K562 (cell line): ENCODE measurements around the gene PRND. TPM values are rescaled to one million over a fixed set of nuclear protein-coding genes. Genes with fewer than 3 reads are reported as not detected.

Experiments used
- ATF3 ChIP-seq, 2 experiments: fragments of 450-650 bp in 1 of 2; sonication (generic) in 1 of 2; formaldehyde crosslinking in 1 of 2; IDR thresholded peaks in 1 of 2; conservative IDR thresholded peaks in 1 of 2; 2 replicates each; pipeline versions ENCODE4 v1.6.1 to v1.8.1; 2016 to 2023; ENCODE audit warnings: mild to moderate bottlenecking in 2 of 2, moderate library complexity in 2 of 2, inconsistent platforms in 1 of 2, missing genetic modification reagents in 1 of 2
- ATF6 ChIP-seq: sonication (generic); formaldehyde crosslinking; IDR thresholded peaks from 2 replicates; pipeline ENCODE4 v1.4.0; 2020; ENCODE audit warnings: mild to moderate bottlenecking, missing genetic modification reagents
- ERF ChIP-seq: fragments of 450-650 bp; formaldehyde crosslinking; IDR thresholded peaks from 2 replicates; pipeline ENCODE4 v1.4.0; 2020; ENCODE audit warnings: mild to moderate bottlenecking, mixed read lengths
- HDAC3 ChIP-seq: fragments of 450-650 bp; IDR thresholded peaks from 2 replicates; pipeline ENCODE4 v1.6.1; 2018; ENCODE audit warnings: borderline replicate concordance, mild to moderate bottlenecking, moderate library complexity; ENCODE audit not compliant: partially characterized antibody
- MYNN ChIP-seq, 2 experiments: sonication (generic); formaldehyde crosslinking in 1 of 2; IDR thresholded peaks; 2 replicates each; pipeline versions ENCODE4 v1.5.0 to v1.6.1; 2016 to 2020; ENCODE audit warnings: antibody characterized with exemption in 1 of 2, missing genetic modification reagents in 1 of 2
- NCOA1 ChIP-seq: fragments of 450-650 bp; IDR thresholded peaks from 2 replicates; pipeline ENCODE4 v1.6.1; 2016; ENCODE audit warnings: low read depth
- NFE2L1 ChIP-seq: fragments of 450-650 bp; IDR thresholded peaks from 2 replicates; pipeline ENCODE4 v1.6.1; 2016; ENCODE audit warnings: missing genetic modification characterization, low read depth, mild to moderate bottlenecking, missing compliant biosample characterization, moderate library complexity, borderline replicate concordance
- NR3C1 ChIP-seq: sonication (generic); formaldehyde crosslinking; IDR thresholded peaks from 2 replicates; pipeline ENCODE4 v1.8.1; 2022; ENCODE audit warnings: missing genetic modification reagents
- RNF2 ChIP-seq: sonication (generic); IDR thresholded peaks from 2 replicates; pipeline ENCODE4 v1.6.1; 2016
- SIN3B ChIP-seq: fragments of 450-650 bp; IDR thresholded peaks from 2 replicates; pipeline ENCODE4 v1.6.1; 2017; ENCODE audit warnings: low read depth, mild to moderate bottlenecking, moderate library complexity
- SMAD2 ChIP-seq: fragments of 150-350 bp; IDR thresholded peaks from 2 replicates; pipeline ENCODE4 v1.6.1; 2014; ENCODE audit warnings: low read depth, mild to moderate bottlenecking, low read length
- ZBTB1 ChIP-seq: sonication (generic); formaldehyde crosslinking; IDR thresholded peaks from 2 replicates; pipeline ENCODE4 v1.8.1; 2023; ENCODE audit warnings: missing genetic modification reagents, low read depth, mild to moderate bottlenecking, borderline replicate concordance
- ZKSCAN8 ChIP-seq: fragments of 200-800 bp; sonication (Bioruptor generic); IDR thresholded peaks from 2 replicates; pipeline ENCODE4 v1.6.1; 2016; ENCODE audit warnings: missing genetic modification characterization, missing compliant biosample characterization
- polyA plus RNA-seq, 8 experiments: library from polyadenylated mRNA; depleted of rRNA in 4 of 8; stranded (reverse) in 5 of 8; unstranded in 3 of 8; fragments of >200 nt; fragmentation: Nextera tagmentation in 2 of 8; fragmentation: Illumina TruSeq in 1 of 8; extraction: Ambion mirVana in 2 of 8; extraction: Trizol in 1 of 8; gene quantifications; 2 replicates each; pipeline versions ENCODE4 v1.2.1 to v1.2.3, GENCODE V29; 2011 to 2014; ENCODE audit warnings: inconsistent platforms in 1 of 8, missing spikeins in 1 of 8
- total RNA-seq, 7 experiments: library from RNA; depleted of rRNA in 6 of 7; stranded (reverse); fragments of >200 nt in 6 of 7; fragmentation: Illumina TruSeq in 2 of 7; extraction: Trizol in 2 of 7; gene quantifications; 2 replicates each; pipeline versions ENCODE4 v1.2.1 to v1.2.3, GENCODE V29; 2011 to 2021; ENCODE audit warnings: low replicate concordance in 1 of 7
- TF ChIP-seq, protein P1 (sequence below): sonication (generic); formaldehyde crosslinking; IDR thresholded peaks from 2 replicates; pipeline ENCODE4 v1.8.1; 2022; ENCODE audit warnings: missing genetic modification reagents
- TF ChIP-seq, protein P2 (sequence below), 2 experiments: fragments of 450-650 bp; conservative IDR thresholded peaks; 2 replicates each; pipeline ENCODE4 v1.6.1; 2017; ENCODE audit warnings: mild to moderate bottlenecking in 2 of 2, moderate library complexity in 2 of 2
- TF ChIP-seq, protein P3 (sequence below): fragments of 200-800 bp; sonication (Bioruptor generic); IDR thresholded peaks from 2 replicates; pipeline ENCODE4 v1.6.1; 2016; ENCODE audit warnings: missing genetic modification characterization, missing compliant biosample characterization

PRND gene
- total and polyA plus RNA-seq, 9 of the 15 experiments (the other 6 are each of a cell fraction or from before 2014, with no cell fraction given): not detected

DNA sequence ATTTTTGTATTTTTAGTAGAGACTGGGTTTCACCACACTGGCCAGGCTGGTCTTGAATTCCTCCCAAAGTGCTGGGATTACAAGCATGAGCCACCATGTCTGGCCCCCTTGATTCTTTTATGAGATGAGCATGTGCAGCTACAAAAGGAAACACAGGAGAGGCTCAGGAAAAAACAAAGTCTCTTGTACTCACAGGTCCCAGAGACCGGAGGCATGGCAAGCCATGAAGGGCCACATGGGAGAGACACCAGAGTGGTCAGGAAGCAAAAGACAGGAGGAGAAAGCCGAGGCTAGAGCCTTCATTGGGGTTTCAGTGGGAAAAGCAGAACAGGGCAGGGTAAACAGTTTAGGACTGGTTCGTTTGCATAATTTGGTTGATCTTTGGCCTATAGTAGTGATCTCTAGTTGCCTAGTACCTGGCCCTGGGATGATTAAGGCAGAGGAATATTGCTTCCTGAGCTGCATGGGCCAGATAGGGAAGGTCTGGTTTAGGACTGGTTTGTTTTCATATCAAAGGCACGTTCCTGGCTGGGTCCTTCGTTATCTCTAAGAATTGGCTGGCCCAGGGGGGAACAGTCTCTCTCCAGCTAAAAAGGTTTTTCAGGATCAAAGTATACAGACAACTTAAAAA is 48.2 kb upstream of the PRND start (continued):
- TF ChIP-seq ATF6 (no peak), RNF2 (0 out of 2 replicates have a peak, but pooled peaks have one; percentile 64), ATF3 (IDR thresholded peaks at IDR 0.05) (no peak), ATF3 (CRISPR knock-in tag; conservative IDR thresholded peaks at IDR 0.05) (no peak), HDAC3 (peak; percentile 80), MYNN (IDR thresholded peaks at IDR 0.05) (no peak), MYNN (CRISPR knock-in tag; IDR thresholded peaks at IDR 0.05) (no peak), SMAD2 (no peak), ZBTB1 (CRISPR knock-in tag) (no peak), NCOA1 (peak; percentile 42; the same call in 1 of the 2 replicates), NFE2L1 (tag) (no peak), ERF (CRISPR knock-in tag) (no peak), SIN3B (no peak), NR3C1 (CRISPR knock-in tag) (no peak), ZKSCAN8 (CRISPR knock-in tag) (no peak)
- TF ChIP-seq, protein P1, sequence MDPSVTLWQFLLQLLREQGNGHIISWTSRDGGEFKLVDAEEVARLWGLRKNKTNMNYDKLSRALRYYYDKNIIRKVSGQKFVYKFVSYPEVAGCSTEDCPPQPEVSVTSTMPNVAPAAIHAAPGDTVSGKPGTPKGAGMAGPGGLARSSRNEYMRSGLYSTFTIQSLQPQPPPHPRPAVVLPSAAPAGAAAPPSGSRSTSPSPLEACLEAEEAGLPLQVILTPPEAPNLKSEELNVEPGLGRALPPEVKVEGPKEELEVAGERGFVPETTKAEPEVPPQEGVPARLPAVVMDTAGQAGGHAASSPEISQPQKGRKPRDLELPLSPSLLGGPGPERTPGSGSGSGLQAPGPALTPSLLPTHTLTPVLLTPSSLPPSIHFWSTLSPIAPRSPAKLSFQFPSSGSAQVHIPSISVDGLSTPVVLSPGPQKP (CRISPR knock-in tag): no peak
- TF ChIP-seq, protein P2, sequence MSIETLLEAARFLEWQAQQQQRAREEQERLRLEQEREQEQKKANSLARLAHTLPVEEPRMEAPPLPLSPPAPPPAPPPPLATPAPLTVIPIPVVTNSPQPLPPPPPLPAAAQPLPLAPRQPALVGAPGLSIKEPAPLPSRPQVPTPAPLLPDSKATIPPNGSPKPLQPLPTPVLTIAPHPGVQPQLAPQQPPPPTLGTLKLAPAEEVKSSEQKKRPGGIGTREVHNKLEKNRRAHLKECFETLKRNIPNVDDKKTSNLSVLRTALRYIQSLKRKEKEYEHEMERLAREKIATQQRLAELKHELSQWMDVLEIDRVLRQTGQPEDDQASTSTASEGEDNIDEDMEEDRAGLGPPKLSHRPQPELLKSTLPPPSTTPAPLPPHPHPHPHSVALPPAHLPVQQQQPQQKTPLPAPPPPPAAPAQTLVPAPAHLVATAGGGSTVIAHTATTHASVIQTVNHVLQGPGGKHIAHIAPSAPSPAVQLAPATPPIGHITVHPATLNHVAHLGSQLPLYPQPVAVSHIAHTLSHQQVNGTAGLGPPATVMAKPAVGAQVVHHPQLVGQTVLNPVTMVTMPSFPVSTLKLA (conservative IDR thresholded peaks at IDR 0.05): peak; percentile 40 to 59; a peak in 3 of 4 replicates
- TF ChIP-seq, protein P3, sequence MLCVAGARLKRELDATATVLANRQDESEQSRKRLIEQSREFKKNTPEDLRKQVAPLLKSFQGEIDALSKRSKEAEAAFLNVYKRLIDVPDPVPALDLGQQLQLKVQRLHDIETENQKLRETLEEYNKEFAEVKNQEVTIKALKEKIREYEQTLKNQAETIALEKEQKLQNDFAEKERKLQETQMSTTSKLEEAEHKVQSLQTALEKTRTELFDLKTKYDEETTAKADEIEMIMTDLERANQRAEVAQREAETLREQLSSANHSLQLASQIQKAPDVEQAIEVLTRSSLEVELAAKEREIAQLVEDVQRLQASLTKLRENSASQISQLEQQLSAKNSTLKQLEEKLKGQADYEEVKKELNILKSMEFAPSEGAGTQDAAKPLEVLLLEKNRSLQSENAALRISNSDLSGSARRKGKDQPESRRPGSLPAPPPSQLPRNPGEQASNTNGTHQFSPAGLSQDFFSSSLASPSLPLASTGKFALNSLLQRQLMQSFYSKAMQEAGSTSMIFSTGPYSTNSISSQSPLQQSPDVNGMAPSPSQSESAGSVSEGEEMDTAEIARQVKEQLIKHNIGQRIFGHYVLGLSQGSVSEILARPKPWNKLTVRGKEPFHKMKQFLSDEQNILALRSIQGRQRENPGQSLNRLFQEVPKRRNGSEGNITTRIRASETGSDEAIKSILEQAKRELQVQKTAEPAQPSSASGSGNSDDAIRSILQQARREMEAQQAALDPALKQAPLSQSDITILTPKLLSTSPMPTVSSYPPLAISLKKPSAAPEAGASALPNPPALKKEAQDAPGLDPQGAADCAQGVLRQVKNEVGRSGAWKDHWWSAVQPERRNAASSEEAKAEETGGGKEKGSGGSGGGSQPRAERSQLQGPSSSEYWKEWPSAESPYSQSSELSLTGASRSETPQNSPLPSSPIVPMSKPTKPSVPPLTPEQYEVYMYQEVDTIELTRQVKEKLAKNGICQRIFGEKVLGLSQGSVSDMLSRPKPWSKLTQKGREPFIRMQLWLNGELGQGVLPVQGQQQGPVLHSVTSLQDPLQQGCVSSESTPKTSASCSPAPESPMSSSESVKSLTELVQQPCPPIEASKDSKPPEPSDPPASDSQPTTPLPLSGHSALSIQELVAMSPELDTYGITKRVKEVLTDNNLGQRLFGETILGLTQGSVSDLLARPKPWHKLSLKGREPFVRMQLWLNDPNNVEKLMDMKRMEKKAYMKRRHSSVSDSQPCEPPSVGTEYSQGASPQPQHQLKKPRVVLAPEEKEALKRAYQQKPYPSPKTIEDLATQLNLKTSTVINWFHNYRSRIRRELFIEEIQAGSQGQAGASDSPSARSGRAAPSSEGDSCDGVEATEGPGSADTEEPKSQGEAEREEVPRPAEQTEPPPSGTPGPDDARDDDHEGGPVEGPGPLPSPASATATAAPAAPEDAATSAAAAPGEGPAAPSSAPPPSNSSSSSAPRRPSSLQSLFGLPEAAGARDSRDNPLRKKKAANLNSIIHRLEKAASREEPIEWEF (CRISPR knock-in tag): no peak
